ENCODE measurements around the gene HEG1. TPM values are rescaled to one million over a fixed set of nuclear protein-coding genes. Genes with fewer than 3 reads are reported as not detected.

Gene HEG1
- total RNA-seq, 1 experiment from 2014 or later: 8.6 TPM

GRCh38 chr3:125032683-125033082 is 23.1 kb downstream of the HEG1 start:
- DNase-seq (ENCODE audit: unreplicated experiment): no peak
- peaks cover 4% of the 10 kb centered on the region for H3K36me3 Mint-ChIP-seq (ENCODE audit: insufficient read depth, unreplicated experiment)
- no peaks in the 10 kb centered on the region for H3K9me3 Mint-ChIP-seq (ENCODE audit: unreplicated experiment)
- BruUV-seq (replicated peaks): no TSS peak
- intact Hi-C loops (cut with micrococcal nuclease): no loop called here
- H3K27ac Mint-ChIP-seq (ENCODE audit: low read depth, unreplicated experiment): no peak overlapping the region
- no peak overlapping the region for H3K4me3 Mint-ChIP-seq (ENCODE audit: unreplicated experiment)
- H3K4me1 Mint-ChIP-seq (ENCODE audit: insufficient read depth, unreplicated experiment): no peaks in the 10 kb centered on the region
- TF ChIP-seq CTCF (IDR thresholded peaks at IDR 0.05; ENCODE audit: unreplicated experiment): no peak
- CTCF ChIA-PET: interaction anchor here (0.7 kb wide), 1 partner anchor 1070 kb away, joined by 3 read pairs; no protein-coding TSS in a partner anchor
- H3K27me3 Mint-ChIP-seq (ENCODE audit: insufficient read depth, unreplicated experiment): no peaks in the 10 kb centered on the region
- POLR2A ChIA-PET: interaction anchor here (0.7 to 1.3 kb wide), 2 partner anchors 9 to 12 kb away, joined by 3 read pairs; no protein-coding TSS in a partner anchor

GRCh38 chr3:125032100-125032643 is 23.6 kb downstream of the HEG1 start:
- ChIA-PET CTCF (no interaction called here), POLR2A (interaction anchor here (1.3 kb wide), 1 partner anchor 13 kb away, joined by 3 read pairs; no protein-coding TSS in a partner anchor)
- Mint-ChIP-seq H3K27me3 (ENCODE audit: insufficient read depth, unreplicated experiment) (no peaks in the 10 kb centered on the region), H3K4me3 (ENCODE audit: unreplicated experiment) (no peak overlapping the region), H3K9me3 (ENCODE audit: unreplicated experiment) (no peaks in the 10 kb centered on the region), H3K36me3 (ENCODE audit: insufficient read depth, unreplicated experiment) (peaks cover 9% of the 10 kb centered on the region), H3K27ac (ENCODE audit: low read depth, unreplicated experiment) (no peak overlapping the region), H3K4me1 (ENCODE audit: insufficient read depth, unreplicated experiment) (no peaks in the 10 kb centered on the region)
- DNase-seq (ENCODE audit: unreplicated experiment): no peak
- intact Hi-C loops (cut with micrococcal nuclease): no loop called here
- no TSS peak for BruUV-seq (replicated peaks)
- no peak for TF ChIP-seq CTCF (IDR thresholded peaks at IDR 0.05; ENCODE audit: unreplicated experiment)

GRCh38 chr3:125031544-125031943 is 24.3 kb downstream of the HEG1 start:
- CTCF ChIA-PET: no interaction called here
- Mint-ChIP-seq H3K4me1 (ENCODE audit: insufficient read depth, unreplicated experiment) (no peaks in the 10 kb centered on the region), H3K9me3 (ENCODE audit: unreplicated experiment) (no peaks in the 10 kb centered on the region), H3K4me3 (ENCODE audit: unreplicated experiment) (no peak overlapping the region), H3K27me3 (ENCODE audit: insufficient read depth, unreplicated experiment) (no peaks in the 10 kb centered on the region), H3K36me3 (ENCODE audit: insufficient read depth, unreplicated experiment) (peaks cover 15% of the 10 kb centered on the region), H3K27ac (ENCODE audit: low read depth, unreplicated experiment) (no peak overlapping the region)
- no peak for DNase-seq (ENCODE audit: unreplicated experiment)
- POLR2A ChIA-PET: no interaction called here
- no TSS peak for BruUV-seq (replicated peaks)
- no peak for TF ChIP-seq CTCF (IDR thresholded peaks at IDR 0.05; ENCODE audit: unreplicated experiment)
- intact Hi-C loops (cut with micrococcal nuclease): no loop called here

- CTCF ChIA-PET: interaction anchor here (0.7 kb wide), 1 partner anchor 123 kb away, joined by 3 read pairs; no protein-coding TSS in a partner anchor
- H3K9me3 Mint-ChIP-seq (ENCODE audit: unreplicated experiment): no peaks in the 10 kb centered on the region
- BruUV-seq (replicated peaks): no TSS peak
- no peaks in the 10 kb centered on the region for H3K4me1 Mint-ChIP-seq (ENCODE audit: insufficient read depth, unreplicated experiment)
- no peak overlapping the region for H3K27ac Mint-ChIP-seq (ENCODE audit: low read depth, unreplicated experiment)
- no peak overlapping the region for H3K4me3 Mint-ChIP-seq (ENCODE audit: unreplicated experiment)
- intact Hi-C loops (cut with micrococcal nuclease): no loop called here
- no peak for DNase-seq (ENCODE audit: unreplicated experiment)
- no peak for TF ChIP-seq CTCF (IDR thresholded peaks at IDR 0.05; ENCODE audit: unreplicated experiment)
- no peaks in the 10 kb centered on the region for H3K27me3 Mint-ChIP-seq (ENCODE audit: insufficient read depth, unreplicated experiment)
- H3K36me3 Mint-ChIP-seq (ENCODE audit: insufficient read depth, unreplicated experiment): peaks cover 24% of the 10 kb centered on the region
- POLR2A ChIA-PET: no interaction called here
Observed at GRCh38 chr3:125028657-125029056, 27.1 kb downstream of the HEG1 start.

Measured in MCF 10A (cell line).